ENCODE results near the gene ADAMTS2.

GRCh38 chr5:179115845-179116524, 229.3 kb downstream of the ADAMTS2 start:
- TF ChIP-seq CTCF (IDR thresholded peaks at IDR 0.05; ENCODE audit: insufficient read depth, low read length, poor library complexity, severe bottlenecking) (no peak), EZH2phosphoT487 (conservative IDR thresholded peaks at IDR 0.05; ENCODE audit: low read length) (no peak)
